Measurements from ENCODE around the gene COG7. TPM values are rescaled to one million over a fixed set of nuclear protein-coding genes. Genes with fewer than 3 reads are reported as not detected.
A peak's percentile ranks its signal among the peaks of the same experiment; 100 is the strongest.
"Not testable (repeated sequence)": the region's sequence is repeated elsewhere in the genome, so short reads cannot be mapped to it uniquely, and the experiment has no call there.

The COG7 gene
- total RNA-seq, 1 donor from 2014 or later = 14.4 TPM

DNA sequence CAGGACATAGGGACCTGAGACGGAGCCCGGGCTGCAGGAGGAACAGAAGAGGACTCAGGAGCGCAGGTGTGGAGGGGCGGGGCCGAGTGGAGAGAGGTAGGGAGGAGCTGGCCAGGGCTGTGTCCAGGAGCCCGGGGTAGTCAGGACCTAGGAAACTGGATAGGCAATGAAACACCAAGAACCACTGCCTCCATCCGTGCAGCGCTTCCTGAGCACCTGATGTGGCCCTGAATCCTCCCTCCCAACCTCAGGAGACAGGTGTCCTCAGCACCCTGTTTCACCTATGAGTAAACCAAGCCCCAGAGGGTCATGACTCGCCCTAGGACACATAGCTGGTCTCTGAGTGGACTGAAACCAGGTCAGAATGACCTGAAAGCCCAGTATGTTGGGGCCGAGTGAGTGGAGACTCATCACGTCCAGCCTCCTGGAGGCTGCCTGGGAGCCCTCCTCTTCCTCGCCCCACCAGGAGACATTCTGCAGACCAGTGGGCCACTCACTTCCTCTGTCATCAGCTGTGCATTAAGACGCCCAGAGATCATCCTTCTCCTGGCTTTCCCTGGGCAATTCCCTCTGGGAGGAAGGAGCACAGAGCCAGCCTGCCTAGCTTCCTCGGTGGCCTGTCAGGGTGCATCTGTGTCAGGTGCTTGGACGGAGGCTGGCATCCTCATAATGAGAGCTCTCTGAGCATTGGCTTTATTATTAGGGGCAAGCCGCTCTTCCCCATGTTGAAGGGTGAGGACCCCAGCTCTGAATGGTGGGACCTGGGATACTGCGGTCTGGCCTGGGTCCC, 78.1 kb downstream of the COG7 start:
- DNase-seq (ENCODE audit: low spot score) = no peak
- intact Hi-C loops (cut with DNase I) = no loop called here

DNA sequence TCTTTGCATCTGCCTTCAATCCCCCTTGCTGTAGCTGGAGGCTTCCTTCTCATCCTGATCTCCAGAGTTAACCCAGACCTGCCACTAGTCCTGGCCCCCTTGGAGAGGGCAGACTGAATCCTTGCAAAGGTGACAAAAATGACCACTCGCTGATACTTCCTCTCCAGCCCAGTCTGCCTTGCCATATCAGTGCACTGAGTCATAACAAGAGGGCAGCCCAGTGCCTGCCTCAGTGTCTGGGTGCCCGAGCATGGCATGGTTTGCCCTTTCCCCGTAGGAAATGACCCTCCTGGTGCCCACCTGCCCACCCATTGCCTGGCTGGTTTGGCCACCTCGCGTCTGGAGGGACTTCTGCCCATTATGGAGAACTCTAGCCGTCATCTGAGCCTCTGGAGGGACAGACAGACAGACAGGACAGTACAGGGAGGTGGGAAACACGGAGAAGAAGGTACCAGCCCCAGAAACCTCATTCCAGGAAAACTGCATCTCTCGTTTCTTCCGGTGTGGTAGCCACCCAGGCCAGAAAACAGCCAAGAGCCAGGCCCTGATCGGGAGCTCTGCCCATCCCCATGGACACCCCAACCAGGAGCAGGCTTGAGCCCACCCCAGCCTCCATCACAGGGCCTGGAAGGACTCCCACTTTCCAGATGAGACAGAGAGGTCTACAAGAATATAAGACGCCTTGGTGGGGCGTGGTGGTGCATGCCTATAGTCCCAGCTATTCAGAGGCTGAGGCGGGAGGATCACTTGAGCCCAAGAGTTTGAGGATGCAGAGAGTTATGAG, 79.4 kb downstream of the COG7 start:
- intact Hi-C loops (cut with DNase I) = no loop called here
- DNase-seq (ENCODE audit: low spot score) = no peak

DNA sequence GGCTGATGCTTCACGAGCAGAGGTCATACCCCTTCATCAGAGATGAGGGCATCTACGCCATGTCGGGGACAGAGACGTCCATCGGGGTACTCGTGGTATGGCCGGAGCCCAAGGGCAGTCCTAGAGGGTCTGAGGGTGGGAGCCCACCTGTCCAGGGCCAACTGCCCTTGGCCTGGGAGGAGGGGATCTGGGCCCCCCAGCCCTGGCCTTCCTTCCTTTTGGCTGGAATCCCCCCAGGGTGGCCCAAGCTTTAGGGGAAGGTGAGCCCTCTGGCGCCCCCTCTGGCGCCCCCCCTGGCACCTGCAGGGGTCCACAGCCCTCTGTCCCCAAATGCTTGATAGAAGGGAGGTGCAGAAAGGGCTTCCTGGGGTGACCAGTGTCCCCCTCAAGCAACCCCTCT, 81.6 kb downstream of the COG7 start:
- DNase-seq (ENCODE audit: low spot score) = no peak
- intact Hi-C loops (cut with DNase I) = no loop called here

DNA sequence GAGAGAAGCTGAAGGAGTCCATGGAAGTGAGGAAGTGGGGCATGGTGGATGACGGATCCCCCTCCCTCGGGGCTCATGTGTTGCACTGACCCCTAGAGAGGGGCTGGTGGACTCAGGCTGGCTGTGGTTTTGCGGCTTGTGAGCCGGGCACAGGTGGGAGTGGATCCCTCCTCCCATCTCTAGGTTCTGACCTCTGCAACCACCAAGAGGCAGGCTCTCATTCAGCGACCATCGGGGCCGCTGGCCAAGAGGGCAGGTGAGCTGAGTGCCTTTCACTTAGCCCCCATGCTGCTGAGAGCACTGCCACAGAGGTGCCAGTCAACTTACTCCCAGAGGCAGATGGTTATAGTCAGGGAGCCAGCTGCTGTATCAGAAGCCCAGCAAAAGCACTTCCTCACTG, 83.6 kb downstream of the COG7 start:
- intact Hi-C loops (cut with DNase I) = no loop called here
- no peak for DNase-seq (ENCODE audit: low spot score)

DNA sequence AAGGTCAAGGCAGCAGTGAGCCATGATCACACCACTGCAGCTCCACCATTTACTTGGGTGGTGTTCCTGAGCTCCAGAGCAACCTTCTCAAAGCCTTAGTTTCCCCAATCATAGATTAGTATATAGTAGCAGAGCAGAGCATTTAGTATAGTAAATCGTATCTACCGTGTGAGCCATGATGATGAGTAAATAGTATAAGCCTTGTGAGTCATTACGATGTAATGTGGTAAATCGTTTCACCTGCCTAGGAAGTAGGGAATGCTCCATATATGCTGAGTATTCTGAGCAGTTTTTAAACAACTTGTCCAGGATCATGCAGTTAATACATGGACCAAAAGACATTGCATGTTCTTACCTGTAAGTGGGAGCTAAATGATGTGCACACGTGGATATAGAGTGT, 84.5 kb downstream of the COG7 start:
- DNase-seq (ENCODE audit: low spot score) = no peak
- intact Hi-C loops (cut with DNase I) = no loop called here

DNA sequence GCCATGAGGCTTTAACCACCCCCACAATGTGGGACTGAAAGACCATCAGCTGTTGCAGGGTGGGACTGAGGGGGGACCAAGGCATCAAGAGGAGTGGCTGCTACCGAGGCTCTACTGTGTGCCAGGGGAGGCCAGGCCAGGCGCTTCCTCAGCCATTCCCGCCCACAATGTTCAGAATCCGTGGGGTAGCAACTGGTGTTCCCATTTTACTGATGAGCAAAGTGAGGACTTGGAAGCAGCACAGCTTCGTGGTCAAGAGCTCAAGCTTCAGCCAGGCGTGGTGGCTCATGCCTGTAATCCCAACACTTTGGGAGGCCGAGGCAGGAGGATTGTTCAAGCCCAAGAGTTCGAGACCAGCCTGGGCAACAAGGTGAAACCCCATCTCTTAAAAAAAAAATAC, 85.0 kb downstream of the COG7 start:
- DNase-seq (ENCODE audit: low spot score) = no peak
- intact Hi-C loops (cut with DNase I) = no loop called here

DNA sequence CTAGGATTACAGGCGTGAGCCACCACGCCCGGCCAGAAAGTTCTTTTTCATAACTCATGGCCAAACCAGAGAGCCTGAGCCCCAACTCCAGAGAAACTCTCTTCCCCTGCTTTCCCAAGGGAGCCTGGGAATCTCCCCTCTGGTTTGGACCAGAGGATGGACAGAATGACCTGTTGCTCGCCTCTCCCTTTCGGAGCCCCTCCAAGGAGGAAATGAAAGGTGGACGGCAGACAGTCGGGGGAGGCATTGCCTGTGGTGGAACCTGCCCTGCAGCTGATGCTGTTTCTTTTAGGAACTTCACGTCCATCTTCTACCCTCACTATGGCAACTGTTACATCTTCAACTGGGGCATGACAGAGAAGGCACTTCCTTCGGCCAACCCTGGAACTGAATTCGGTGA, 85.4 kb downstream of the COG7 start:
- DNase-seq (ENCODE audit: low spot score) = no peak
- intact Hi-C loops (cut with DNase I) = no loop called here

DNA sequence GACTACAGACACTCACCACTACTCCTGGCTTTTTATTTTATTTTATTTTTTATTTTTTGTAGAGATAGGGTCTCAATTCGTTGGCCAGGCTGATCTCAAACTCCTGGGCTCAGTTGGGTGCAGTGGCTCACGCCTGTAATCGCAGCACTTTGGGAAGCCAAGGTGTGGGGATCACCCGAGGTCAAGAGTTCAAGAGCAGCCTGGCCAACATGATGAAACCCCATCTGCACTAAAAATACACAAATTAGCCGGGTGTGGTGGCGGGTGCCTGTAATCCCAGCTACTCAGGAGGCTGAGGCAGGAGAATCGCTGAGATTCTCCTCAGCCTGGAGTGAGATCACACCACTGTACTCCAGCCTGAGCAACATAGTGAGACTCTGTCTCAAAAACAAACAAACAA, 86.6 kb downstream of the COG7 start:
- intact Hi-C loops (cut with DNase I); DNase-seq (ENCODE audit: low spot score): not testable (repeated sequence)

DNA sequence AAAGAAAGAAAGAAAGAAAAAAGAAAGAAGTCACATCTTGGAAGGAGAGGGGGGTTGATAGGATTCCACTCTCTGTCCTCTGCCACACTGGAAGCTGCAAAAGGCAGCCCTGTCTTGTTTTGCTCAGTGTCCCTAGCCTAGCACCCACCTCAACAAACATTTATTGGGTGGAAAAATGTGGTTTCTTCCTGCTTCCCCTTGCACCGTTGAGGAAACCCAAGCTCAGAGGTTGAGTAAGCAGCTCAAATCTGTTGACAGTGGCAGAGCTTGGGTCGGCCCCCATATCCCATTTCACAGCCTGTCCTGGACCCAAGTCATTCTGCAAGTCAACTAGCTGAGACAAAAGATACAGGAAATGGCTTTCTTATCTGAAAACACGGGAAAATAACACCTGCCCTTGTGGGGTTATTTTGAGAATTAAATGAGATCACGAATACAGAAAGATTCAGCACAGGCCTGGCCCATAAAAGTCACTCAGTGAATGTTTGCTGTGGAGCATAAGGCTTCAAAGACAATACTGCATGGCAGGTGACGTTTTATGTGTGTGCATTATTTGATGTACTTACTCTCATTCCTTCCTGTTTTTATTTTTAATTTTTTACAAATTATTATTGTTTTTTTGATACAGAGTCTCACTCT, 87.3 kb downstream of the COG7 start:
- intact Hi-C loops (cut with DNase I) = no loop called here
- DNase-seq (ENCODE audit: low spot score) = no peak

DNA sequence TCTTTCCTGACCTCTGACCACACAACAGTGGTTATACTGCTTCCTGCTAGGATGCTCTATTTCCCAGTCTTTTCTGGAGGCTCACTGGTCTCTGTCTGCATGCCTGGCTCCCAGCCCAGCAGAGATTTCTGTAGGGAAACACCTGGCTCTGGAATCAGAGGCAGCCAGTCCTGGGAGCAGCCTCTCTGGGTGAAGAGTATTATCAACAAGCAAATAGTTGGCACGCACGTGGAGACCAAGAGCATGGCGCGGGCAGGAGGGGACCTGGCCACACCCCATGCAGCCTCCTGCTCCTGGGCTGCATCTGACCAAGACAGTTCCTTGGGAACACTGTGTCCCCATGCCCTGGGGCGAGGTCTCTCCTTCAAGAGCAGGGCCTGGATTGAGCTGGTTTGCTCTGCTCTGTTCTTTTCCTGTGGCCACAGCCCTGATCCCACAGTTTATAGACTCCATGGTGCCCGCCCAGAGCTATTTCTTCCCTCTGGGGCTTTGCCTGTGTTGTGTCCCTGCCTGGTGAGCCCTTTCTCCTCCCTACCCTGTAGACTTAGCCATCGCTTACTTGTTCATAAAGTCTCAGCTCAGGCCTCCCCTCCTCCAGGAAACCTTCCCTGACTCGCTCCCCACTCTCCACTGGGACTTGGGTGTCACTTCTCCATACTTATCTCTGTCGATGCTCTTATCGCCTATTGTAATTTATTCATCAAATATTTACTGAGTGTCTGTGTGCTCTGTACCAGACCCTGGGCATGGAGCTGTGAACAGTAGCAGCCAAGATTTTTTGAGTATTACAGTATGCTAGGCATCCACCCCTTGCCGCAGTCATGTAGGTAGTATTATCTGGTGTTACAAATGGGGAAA, 90.3 kb downstream of the COG7 start:
- intact Hi-C loops (cut with DNase I) = no loop called here
- DNase-seq (ENCODE audit: low spot score) = peak; percentile 60

DNA sequence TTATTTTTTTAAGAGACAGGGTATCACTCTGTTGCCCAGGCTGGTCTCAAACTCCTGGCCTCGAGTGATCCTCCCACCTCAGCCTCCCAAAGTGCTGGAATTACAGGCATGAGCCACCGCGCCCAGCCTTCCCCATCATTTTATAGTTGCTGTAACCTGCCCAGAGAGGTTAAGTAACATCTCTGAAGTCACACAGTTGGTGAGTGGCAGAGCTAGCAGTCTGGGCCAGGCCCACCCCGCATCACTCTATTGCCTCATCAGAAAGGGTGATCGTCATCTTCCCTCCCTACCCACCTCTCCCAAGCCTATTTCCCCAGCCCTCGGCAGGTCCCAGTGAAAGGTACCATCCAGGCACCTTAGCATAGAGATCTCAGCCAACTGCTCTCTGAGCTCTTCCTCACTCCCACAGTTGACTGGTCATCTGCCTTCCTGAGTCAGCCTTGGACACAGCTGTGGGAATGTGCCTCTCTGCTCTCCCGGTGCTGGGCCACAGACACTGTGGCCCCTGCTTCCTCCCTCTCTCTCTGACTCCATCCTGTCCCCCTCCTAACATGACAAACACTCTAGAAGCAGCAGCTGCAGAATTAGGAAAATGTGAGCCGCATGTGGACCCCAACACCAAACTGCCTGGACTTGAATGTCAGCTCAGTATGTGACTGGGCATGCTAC, 93.8 kb downstream of the COG7 start:
- intact Hi-C loops (cut with DNase I) = no loop called here
- DNase-seq (ENCODE audit: low spot score) = peak; percentile 57

DNA sequence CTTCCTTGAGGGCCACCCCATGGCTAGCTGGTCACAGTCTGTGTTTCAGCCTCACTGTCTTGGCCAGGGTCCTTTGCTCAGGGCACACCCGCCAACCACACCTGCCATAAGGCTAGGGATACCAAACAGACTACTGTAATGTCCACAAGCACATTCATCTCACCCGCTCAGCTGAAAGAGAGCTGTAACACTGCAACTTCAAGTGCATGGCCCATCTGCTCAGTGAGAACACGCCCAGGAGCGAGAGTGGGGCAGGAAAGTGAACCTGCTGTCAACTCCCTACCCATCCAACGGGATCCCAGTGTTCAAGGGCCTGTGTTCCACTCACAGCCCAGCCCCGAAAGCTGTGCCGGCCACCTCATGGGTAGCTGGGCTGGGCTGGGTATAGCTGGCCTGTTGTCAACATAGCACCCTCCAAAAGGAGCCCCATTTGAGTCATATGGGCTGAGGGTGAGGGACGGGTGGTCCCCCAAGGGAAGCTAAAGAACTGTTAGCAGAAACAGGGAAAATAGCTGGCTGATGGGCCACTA, 95.2 kb downstream of the COG7 start:
- DNase-seq (ENCODE audit: low spot score) = peak; percentile 50
- intact Hi-C loops (cut with DNase I) = no loop called here

DNA sequence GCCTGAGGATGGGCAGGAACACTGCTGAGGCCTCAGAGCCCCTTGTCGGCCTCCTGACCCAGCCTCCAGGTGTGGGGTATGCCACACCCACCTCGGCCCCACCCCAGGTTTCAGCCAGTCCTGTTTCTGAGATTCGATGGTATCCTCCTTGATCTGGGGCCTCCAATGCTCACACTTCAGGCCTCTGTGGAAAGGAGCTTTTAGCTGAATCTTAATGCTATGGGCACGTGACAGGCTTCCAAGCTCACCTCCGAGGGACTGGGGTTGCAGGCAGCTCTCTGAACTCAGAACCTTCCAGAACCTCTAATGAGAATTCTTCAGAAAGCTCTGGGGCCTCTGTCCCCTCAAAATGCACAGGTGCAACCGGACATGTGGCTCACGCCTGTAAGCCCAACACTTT, 96.0 kb downstream of the COG7 start:
- intact Hi-C loops (cut with DNase I) = no loop called here
- DNase-seq (ENCODE audit: low spot score) = peak; percentile 71

DNA sequence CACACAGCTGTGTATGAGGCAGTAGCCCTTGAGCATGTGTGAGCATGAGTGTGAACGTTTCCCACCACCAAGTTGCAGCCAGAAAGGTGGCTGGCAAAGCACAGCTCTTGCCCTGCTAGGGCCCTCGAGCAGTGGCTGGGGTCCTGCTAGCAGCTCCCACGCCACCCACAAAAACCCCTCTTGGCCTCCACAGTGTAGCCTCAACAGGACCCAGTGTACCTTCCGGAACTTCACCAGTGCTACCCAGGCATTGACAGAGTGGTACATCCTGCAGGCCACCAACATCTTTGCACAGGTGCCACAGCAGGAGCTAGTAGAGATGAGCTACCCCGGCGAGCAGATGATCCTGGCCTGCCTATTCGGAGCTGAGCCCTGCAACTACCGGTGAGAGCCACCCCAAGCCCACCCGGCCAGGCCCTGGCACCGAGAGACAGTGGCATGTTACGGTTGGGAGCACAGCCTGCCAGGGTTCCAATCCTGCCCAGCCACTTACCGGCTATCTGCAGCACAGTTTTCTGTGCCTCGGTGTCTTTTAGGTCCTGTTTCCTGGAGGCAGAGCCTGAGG, 97.8 kb downstream of the COG7 start:
- intact Hi-C loops (cut with DNase I) = no loop called here
- no peak for DNase-seq (ENCODE audit: low spot score)

DNA sequence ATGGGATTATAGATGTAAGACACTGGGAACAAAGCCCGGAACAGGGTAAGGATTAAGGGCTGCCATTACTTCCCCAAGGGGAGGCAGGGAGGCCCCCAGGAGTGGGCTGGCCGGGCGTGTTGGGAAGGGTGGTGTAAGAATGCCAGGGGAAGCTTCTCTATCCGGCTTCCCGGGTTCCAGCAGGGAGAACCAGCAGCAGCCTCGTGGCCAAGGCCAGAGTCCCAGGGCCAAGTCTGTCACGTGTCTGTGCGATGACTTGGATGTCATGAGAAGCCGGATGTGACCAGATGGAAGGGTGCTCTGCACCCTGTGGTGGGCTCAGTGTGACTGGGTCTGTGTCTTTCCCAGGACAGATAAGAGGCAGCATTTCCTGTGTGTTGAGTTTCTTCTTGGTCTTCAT, 98.7 kb downstream of the COG7 start:
- intact Hi-C loops (cut with DNase I) = no loop called here
- no peak for DNase-seq (ENCODE audit: low spot score)

DNA sequence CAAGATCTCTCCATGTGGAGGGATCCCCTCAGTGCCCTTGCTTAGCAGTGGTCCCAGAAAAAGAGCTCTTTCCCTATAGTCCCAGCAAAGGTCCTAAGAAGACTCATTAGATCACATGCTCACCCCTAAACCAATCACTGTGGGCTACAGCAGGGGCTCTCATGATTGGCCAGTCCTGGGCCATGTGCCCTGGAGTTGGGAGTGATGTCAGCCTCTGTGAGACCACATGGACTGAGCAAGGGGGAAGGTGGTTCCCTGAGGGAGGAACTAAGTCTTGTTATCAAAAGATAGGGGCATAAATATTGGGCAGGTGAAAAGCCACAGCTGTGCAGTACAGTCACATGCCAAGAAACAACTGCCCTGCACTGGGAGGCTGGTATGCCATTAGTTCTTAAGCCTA, 99.5 kb downstream of the COG7 start:
- no peak for DNase-seq (ENCODE audit: low spot score)
- intact Hi-C loops (cut with DNase I) = no loop called here

DNA sequence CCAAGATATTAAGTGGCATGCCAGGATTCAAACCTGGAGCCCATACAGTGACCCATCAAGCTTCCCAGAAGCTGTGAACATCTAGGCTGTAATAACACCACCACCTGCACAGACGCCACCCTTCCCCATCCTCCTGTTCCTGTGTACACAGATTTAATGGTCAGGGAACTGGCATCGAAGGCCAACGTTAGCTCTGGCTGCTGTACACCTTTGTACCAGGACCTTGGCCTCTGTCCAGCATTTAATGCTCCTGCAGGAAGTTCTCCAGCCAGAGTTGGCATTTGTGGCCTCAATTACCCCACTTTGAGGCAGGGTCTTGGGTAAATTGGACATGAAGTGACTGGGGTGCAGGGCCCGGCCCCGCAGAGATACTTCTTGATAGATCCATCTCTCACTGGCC, 101.6 kb downstream of the COG7 start:
- DNase-seq (ENCODE audit: low spot score) = no peak
- intact Hi-C loops (cut with DNase I) = no loop called here

DNA sequence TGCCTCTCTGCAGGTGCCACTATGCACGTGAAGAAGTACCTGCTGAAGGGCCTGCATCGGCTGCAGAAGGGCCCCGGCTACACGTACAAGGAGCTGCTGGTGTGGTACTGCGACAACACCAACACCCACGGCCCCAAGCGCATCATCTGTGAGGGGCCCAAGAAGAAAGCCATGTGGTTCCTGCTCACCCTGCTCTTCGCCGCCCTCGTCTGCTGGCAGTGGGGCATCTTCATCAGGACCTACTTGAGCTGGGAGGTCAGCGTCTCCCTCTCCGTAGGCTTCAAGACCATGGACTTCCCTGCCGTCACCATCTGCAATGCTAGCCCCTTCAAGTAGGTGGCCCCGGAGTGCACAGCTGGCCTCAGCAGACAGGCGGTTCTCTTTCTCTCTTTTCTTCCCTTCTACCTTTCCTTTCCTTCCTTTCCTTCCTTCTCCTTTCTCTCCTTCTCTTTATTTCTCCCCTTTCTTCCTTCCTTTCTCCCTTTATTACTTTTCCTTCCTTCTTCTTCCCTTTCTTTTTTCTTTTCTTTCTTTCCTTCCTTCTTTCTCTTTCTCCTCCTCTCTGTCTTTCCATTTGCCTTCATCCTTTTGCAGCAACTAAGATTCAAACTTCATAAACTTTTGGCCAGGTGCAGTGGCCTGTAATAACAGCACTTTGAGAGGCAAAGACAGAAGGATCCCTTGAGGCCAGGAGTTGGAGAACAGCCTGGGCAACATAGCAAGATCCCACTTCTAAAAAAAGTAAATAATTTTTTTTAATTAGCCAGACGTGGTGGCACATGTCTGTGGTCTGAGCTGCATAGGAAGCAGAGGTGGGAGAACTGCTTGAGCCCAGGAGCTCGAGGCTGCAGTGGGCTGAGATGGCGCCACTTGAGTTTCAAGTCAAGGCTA, 104.2 kb downstream of the COG7 start:
- intact Hi-C loops (cut with DNase I) = no loop called here

More for the DNA sequence above, 104.2 kb downstream of the COG7 start:
- DNase-seq (ENCODE audit: low spot score) = no peak

All from cardiac septum (tissue), 1 donor.